Esophagus muscularis mucosa (tissue), 4 donors: ENCODE data around the gene GALNTL6. TPM values are rescaled to one million over a fixed set of nuclear protein-coding genes. Genes with fewer than 3 reads are reported as not detected.

Source experiments
- DNase-seq: peaks from one replicate; pipeline ENCODE4 v3.0.0-alpha.2; 2017; ENCODE audit errors: extremely low spot score
- H3K27ac ChIP-seq, 4 donors: fragments of 200-600 bp; sonication (generic); replicated peaks in 1 of 4; 1 replicate in 3 of 4; 2 replicates in 1 of 4; pipeline ENCODE4 v1.5.1; 2016 to 2019; ENCODE audit warnings: mild to moderate bottlenecking in 1 of 4
- H3K27me3 ChIP-seq, 4 donors: fragments of 200-600 bp; sonication (generic); one replicate each; pipeline versions ENCODE4 v1.5.1 to v1.6.0; 2016 to 2019
- H3K36me3 ChIP-seq, 4 donors: fragments of 200-600 bp; sonication (generic); one replicate each; pipeline ENCODE4 v1.5.1; 2016 to 2019
- H3K4me1 ChIP-seq, 4 donors: fragments of 200-600 bp; sonication (generic); one replicate each; pipeline ENCODE4 v1.5.1; 2016 to 2019
- H3K4me3 ChIP-seq, 4 donors: fragments of 200-600 bp; sonication (generic); 1 replicate in 2 of 4; 2 replicates in 2 of 4; pipeline ENCODE4 v1.5.1; 2016 to 2019; ENCODE audit warnings: mild to moderate bottlenecking in 4 of 4, moderate library complexity in 1 of 4
- H3K9me3 ChIP-seq, 4 donors: fragments of 200-600 bp; sonication (generic); 1 replicate in 3 of 4; 2 replicates in 1 of 4; pipeline ENCODE4 v1.5.1; 2016 to 2019
- EP300 ChIP-seq: sonication (generic); formaldehyde crosslinking; IDR thresholded peaks from one replicate; pipeline ENCODE4 v1.6.1; 2017; ENCODE audit warnings: antibody characterized with exemption
- POLR2A ChIP-seq: fragments of 450-650 bp; IDR thresholded peaks from one replicate; pipeline ENCODE4 v1.6.1; 2017; ENCODE audit warnings: antibody characterized with exemption, moderate library complexity, mild to moderate bottlenecking, low read depth
- POLR2AphosphoS5 ChIP-seq, 2 donors: sonication (generic); formaldehyde crosslinking; IDR thresholded peaks; one replicate each; pipeline ENCODE4 v1.6.1; 2017; ENCODE audit warnings: antibody characterized with exemption in 2 of 2
- WGBS: methylation state at CpG from one replicate; pipeline ENCODE4 v1.1.5; 2018; 5-methylcytosine and 5-hydroxymethylcytosine counted together
- intact Hi-C: fragments of 100-400 bp; cut with DNase I; formaldehyde crosslinking; loops from one replicate; pipeline ENCODE4 v1.15.1; 2023
- total RNA-seq, 4 donors: library from RNA; depleted of rRNA; stranded (reverse); fragments of >200 nt; gene quantifications; one replicate each; pipeline versions ENCODE4 v1.1.0 to v1.2.1, GENCODE V29; 2016
- TF ChIP-seq, protein P1 (sequence below), 3 experiments: fragments of 200-600 bp in 2 of 3; fragments of 450-650 bp in 1 of 3; sonication (generic) in 2 of 3; IDR thresholded peaks; one replicate each; pipeline ENCODE4 v1.5.1; 2017 to 2019; ENCODE audit warnings: antibody characterized with exemption in 3 of 3, mild to moderate bottlenecking in 2 of 3, moderate library complexity in 1 of 3

The GALNTL6 gene
- total RNA-seq, 4 donors from 2014 or later = 0.33 to 0.42 TPM; not detected in 2

GRCh38 chr4:172662113-172662512 is 848.9 kb downstream of the GALNTL6 start:
- DNase-seq = no peak
- 100% methylated on average over 3 of the region's 3 CpGs for WGBS
- intact Hi-C loops = no loop called here
- H3K36me3 ChIP-seq = no peaks in the 10 kb centered on the region
- no peak overlapping the region for H3K4me3 ChIP-seq
- TF ChIP-seq POLR2AphosphoS5 (IDR thresholded peaks at IDR 0.05) (no peak), POLR2A (no peak), EP300 (no peak)
- TF ChIP-seq, protein P1, sequence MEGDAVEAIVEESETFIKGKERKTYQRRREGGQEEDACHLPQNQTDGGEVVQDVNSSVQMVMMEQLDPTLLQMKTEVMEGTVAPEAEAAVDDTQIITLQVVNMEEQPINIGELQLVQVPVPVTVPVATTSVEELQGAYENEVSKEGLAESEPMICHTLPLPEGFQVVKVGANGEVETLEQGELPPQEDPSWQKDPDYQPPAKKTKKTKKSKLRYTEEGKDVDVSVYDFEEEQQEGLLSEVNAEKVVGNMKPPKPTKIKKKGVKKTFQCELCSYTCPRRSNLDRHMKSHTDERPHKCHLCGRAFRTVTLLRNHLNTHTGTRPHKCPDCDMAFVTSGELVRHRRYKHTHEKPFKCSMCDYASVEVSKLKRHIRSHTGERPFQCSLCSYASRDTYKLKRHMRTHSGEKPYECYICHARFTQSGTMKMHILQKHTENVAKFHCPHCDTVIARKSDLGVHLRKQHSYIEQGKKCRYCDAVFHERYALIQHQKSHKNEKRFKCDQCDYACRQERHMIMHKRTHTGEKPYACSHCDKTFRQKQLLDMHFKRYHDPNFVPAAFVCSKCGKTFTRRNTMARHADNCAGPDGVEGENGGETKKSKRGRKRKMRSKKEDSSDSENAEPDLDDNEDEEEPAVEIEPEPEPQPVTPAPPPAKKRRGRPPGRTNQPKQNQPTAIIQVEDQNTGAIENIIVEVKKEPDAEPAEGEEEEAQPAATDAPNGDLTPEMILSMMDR (IDR thresholded peaks at IDR 0.05) = no peak
- peaks cover 0 to 15% (median 7%) of the 10 kb centered on the region in 4 donors for H3K4me1 ChIP-seq
- H3K9me3 ChIP-seq = no peaks in the 10 kb centered on the region
- no peak overlapping the region for H3K27ac ChIP-seq
- no peaks in the 10 kb centered on the region for H3K27me3 ChIP-seq

DNA sequence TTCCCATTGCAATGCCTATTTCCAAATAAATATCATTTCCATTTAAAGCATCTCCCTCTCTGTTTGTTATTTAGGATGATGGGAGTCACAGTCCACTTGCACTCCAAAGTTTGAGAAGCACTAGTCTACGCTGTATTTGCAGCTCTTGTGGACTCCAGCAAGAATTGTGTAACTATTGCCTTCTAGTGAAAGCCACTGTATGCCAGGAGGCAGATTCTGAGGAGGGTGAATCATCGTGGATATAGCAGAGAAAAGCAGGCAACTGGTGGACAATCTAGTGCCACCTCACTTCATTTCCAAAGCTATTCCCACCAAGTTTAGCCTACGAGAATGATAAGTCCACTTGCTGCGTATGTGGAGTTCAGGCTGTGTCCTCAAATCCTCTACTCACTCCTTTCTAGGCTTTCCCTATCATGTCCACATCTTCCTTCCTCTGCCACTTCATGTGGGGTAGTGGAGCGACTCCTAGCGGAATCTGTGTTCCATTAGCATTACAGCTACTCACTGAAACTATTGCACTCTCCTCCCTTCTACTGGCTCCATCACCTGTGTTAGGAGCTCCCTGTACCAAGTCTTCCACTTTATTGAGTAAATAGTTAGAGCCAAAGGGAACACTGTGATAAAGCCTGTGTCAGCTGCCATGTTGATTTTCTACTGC is 853.6 kb downstream of the GALNTL6 start:
- WGBS = 86% methylated on average over 6 of the region's 6 CpGs
- Histone ChIP-seq H3K27me3 (no peaks in the 10 kb centered on the region), H3K4me1 (no peaks in the 10 kb centered on the region), H3K4me3 (no peak overlapping the region), H3K36me3 (no peaks in the 10 kb centered on the region), H3K9me3 (no peaks in the 10 kb centered on the region), H3K27ac (no peak overlapping the region)
- intact Hi-C loops = no loop called here
- no peak for DNase-seq
- TF ChIP-seq, protein P1 (IDR thresholded peaks at IDR 0.05) = no peak
- TF ChIP-seq POLR2A (no peak), POLR2AphosphoS5 (IDR thresholded peaks at IDR 0.05) (no peak), EP300 (no peak)

- intact Hi-C loops = no loop called here
- TF ChIP-seq, protein P1 (IDR thresholded peaks at IDR 0.05) = no peak
- H3K4me1 ChIP-seq = no peaks in the 10 kb centered on the region
Measured at GRCh38 chr4:172674811-172675210, 861.6 kb downstream of the GALNTL6 start.

DNA sequence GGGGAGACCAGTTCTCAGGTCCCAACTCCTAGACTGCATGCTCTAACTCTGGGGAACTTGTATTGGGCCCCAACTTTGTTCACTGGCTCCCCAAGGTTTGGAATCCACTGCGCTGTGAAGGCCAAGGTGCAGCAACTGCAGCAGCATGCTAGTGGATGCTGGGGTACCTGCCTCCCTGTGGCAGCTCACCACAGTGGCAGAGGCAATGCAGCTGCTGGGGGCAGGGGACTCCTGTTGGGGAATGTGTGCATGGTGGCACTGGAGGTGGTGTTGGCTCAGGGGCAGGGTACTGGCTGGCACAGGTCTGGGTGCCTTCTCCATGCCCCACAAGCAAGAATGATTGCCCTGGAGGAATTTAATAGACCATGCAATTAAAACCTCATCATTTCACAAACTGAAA is 862.0 kb downstream of the GALNTL6 start:
- H3K27ac ChIP-seq = no peak overlapping the region
- no CpG with 5 or more reads among the region's 1 CpG for WGBS
- H3K9me3 ChIP-seq = no peaks in the 10 kb centered on the region
- intact Hi-C loops = no loop called here
- H3K36me3 ChIP-seq = no peaks in the 10 kb centered on the region
- no peaks in the 10 kb centered on the region for H3K4me1 ChIP-seq
- no peak overlapping the region for H3K4me3 ChIP-seq
- no peak for DNase-seq
- H3K27me3 ChIP-seq = no peaks in the 10 kb centered on the region
- no peak for TF ChIP-seq POLR2A
- TF ChIP-seq POLR2AphosphoS5 (IDR thresholded peaks at IDR 0.05) = no peak
- TF ChIP-seq, protein P1 (IDR thresholded peaks at IDR 0.05) = no peak
- TF ChIP-seq EP300 = no peak

More at GRCh38 chr4:172674811-172675210, 861.6 kb downstream of the GALNTL6 start:
- no peak for DNase-seq
- H3K9me3 ChIP-seq = no peaks in the 10 kb centered on the region
- H3K4me3 ChIP-seq = no peak overlapping the region
- no peak overlapping the region for H3K27ac ChIP-seq
- H3K27me3 ChIP-seq = no peaks in the 10 kb centered on the region
- no peaks in the 10 kb centered on the region for H3K36me3 ChIP-seq

DNA sequence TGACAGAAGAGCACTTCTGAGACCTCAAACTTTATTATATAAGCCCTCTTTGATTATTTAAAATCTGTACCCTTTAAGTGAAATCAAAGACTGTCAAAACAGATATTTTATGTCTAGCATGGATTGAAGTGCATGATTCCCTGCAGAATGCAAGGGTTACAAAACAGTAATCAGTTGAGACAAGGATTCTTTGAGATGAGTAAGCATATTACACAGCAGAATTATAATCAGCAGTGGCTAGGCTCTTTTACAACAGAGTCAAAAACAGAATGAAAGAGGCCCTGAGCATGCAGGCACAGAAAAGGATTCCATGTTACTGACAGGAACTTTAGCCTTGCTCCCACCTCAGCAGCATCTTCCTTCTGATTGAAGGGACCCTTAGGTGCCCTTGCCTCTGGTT is 867.5 kb downstream of the GALNTL6 start:
- TF ChIP-seq, protein P1 (IDR thresholded peaks at IDR 0.05) = no peak
- TF ChIP-seq EP300 = no peak
- TF ChIP-seq POLR2AphosphoS5 (IDR thresholded peaks at IDR 0.05) = no peak
- TF ChIP-seq POLR2A = no peak
- Histone ChIP-seq H3K27me3 (no peaks in the 10 kb centered on the region), H3K4me3 (no peak overlapping the region), H3K27ac (no peak overlapping the region), H3K4me1 (no peaks in the 10 kb centered on the region), H3K9me3 (no peaks in the 10 kb centered on the region), H3K36me3 (no peaks in the 10 kb centered on the region)
- DNase-seq = no peak
- intact Hi-C loops = no loop called here
